ENCODE data around the gene TXNRD2. TPM values are rescaled to one million over a fixed set of nuclear protein-coding genes. Genes with fewer than 3 reads are reported as not detected.

TXNRD2 gene
- total and polyA plus RNA-seq, 2 experiments from 2014 or later: 11.2 to 12.4 TPM

DNA sequence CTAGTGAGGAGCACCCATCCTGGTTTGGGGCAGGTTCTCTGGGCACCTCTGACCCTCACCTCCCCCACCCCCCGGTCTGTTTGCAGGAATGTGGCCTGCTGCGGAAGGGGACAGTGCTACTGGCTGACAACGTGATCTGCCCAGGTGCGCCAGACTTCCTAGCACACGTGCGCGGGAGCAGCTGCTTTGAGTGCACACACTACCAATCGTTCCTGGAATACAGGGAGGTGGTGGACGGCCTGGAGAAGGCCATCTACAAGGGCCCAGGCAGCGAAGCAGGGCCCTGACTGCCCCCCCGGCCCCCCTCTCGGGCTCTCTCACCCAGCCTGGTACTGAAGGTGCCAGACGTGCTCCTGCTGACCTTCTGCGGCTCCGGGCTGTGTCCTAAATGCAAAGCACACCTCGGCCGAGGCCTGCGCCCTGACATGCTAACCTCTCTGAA is 26.9 kb upstream of the TXNRD2 start:
- H3K79me2 ChIP-seq (replicated peaks; ENCODE audit: insufficient read depth): no peaks in the 10 kb centered on the region
- no peak for DNase-seq (ENCODE audit: low spot score)
- no peak overlapping the region for H3K4me3 ChIP-seq
- Mint-ChIP-seq H3K36me3 (ENCODE audit: low read depth) (peaks cover 17% of the 10 kb centered on the region; the same call in 2 of the 3 replicates), H3K27ac (no peak overlapping the region), H3K27me3 (ENCODE audit: insufficient read depth, low read depth, poor library complexity) (peaks cover 5% of the 10 kb centered on the region), H3K4me1 (peaks cover 10% of the 10 kb centered on the region), H3K4me3 (no peak overlapping the region), H3K9me3 (no peaks in the 10 kb centered on the region)
- H2AFZ ChIP-seq: no peak overlapping the region
- H3K4me2 ChIP-seq: no peak overlapping the region
- H3K4me1 ChIP-seq (ENCODE audit: insufficient read depth): no peaks in the 10 kb centered on the region
- no peaks in the 10 kb centered on the region for H3K9me2 ChIP-seq (ENCODE audit: insufficient read depth)
- TF ChIP-seq JUNB (IDR thresholded peaks at IDR 0.05; ENCODE audit: unreplicated experiment) (no peak), STAT1 (IDR thresholded peaks at IDR 0.05; ENCODE audit: unreplicated experiment) (no peak), NANOG (IDR thresholded peaks at IDR 0.05; ENCODE audit: borderline replicate concordance) (no peak), CREB1 (CRISPR knock-in tag; IDR thresholded peaks at IDR 0.05; ENCODE audit: low read depth) (no peak), ZNF331 (CRISPR knock-in tag; IDR thresholded peaks at IDR 0.05; ENCODE audit: low read depth) (no peak), POLR2AphosphoS5 (IDR thresholded peaks at IDR 0.05; ENCODE audit: low read depth) (no peak), EZH2phosphoT487 (IDR thresholded peaks at IDR 0.05; ENCODE audit: unreplicated experiment) (no peak), ZNF114 (CRISPR knock-in tag; IDR thresholded peaks at IDR 0.05) (no peak), EZH2 (IDR thresholded peaks at IDR 0.05; ENCODE audit: low read depth, unreplicated experiment) (no peak)
- TF ChIP-seq, protein P1, sequence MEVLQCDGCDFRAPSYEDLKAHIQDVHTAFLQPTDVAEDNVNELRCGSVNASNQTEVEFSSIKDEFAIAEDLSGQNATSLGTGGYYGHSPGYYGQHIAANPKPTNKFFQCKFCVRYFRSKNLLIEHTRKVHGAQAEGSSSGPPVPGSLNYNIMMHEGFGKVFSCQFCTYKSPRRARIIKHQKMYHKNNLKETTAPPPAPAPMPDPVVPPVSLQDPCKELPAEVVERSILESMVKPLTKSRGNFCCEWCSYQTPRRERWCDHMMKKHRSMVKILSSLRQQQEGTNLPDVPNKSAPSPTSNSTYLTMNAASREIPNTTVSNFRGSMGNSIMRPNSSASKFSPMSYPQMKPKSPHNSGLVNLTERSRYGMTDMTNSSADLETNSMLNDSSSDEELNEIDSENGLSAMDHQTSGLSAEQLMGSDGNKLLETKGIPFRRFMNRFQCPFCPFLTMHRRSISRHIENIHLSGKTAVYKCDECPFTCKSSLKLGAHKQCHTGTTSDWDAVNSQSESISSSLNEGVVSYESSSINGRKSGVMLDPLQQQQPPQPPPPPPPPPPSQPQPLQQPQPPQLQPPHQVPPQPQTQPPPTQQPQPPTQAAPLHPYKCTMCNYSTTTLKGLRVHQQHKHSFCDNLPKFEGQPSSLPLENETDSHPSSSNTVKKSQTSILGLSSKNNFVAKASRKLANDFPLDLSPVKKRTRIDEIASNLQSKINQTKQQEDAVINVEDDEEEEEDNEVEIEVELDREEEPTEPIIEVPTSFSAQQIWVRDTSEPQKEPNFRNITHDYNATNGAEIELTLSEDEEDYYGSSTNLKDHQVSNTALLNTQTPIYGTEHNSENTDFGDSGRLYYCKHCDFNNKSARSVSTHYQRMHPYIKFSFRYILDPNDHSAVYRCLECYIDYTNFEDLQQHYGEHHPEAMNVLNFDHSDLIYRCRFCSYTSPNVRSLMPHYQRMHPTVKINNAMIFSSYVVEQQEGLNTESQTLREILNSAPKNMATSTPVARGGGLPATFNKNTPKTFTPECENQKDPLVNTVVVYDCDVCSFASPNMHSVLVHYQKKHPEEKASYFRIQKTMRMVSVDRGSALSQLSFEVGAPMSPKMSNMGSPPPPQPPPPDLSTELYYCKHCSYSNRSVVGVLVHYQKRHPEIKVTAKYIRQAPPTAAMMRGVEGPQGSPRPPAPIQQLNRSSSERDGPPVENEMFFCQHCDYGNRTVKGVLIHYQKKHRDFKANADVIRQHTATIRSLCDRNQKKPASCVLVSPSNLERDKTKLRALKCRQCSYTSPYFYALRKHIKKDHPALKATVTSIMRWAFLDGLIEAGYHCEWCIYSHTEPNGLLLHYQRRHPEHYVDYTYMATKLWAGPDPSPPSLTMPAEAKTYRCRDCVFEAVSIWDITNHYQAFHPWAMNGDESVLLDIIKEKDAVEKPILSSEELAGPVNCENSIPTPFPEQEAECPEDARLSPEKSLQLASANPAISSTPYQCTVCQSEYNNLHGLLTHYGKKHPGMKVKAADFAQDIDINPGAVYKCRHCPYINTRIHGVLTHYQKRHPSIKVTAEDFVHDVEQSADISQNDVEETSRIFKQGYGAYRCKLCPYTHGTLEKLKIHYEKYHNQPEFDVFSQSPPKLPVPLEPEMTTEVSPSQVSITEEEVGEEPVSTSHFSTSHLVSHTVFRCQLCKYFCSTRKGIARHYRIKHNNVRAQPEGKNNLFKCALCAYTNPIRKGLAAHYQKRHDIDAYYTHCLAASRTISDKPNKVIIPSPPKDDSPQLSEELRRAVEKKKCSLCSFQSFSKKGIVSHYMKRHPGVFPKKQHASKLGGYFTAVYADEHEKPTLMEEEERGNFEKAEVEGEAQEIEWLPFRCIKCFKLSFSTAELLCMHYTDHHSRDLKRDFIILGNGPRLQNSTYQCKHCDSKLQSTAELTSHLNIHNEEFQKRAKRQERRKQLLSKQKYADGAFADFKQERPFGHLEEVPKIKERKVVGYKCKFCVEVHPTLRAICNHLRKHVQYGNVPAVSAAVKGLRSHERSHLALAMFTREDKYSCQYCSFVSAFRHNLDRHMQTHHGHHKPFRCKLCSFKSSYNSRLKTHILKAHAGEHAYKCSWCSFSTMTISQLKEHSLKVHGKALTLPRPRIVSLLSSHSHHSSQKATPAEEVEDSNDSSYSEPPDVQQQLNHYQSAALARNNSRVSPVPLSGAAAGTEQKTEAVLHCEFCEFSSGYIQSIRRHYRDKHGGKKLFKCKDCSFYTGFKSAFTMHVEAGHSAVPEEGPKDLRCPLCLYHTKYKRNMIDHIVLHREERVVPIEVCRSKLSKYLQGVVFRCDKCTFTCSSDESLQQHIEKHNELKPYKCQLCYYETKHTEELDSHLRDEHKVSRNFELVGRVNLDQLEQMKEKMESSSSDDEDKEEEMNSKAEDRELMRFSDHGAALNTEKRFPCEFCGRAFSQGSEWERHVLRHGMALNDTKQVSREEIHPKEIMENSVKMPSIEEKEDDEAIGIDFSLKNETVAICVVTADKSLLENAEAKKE (CRISPR knock-in tag; IDR thresholded peaks at IDR 0.05): no peak
- TF ChIP-seq, protein P2, sequence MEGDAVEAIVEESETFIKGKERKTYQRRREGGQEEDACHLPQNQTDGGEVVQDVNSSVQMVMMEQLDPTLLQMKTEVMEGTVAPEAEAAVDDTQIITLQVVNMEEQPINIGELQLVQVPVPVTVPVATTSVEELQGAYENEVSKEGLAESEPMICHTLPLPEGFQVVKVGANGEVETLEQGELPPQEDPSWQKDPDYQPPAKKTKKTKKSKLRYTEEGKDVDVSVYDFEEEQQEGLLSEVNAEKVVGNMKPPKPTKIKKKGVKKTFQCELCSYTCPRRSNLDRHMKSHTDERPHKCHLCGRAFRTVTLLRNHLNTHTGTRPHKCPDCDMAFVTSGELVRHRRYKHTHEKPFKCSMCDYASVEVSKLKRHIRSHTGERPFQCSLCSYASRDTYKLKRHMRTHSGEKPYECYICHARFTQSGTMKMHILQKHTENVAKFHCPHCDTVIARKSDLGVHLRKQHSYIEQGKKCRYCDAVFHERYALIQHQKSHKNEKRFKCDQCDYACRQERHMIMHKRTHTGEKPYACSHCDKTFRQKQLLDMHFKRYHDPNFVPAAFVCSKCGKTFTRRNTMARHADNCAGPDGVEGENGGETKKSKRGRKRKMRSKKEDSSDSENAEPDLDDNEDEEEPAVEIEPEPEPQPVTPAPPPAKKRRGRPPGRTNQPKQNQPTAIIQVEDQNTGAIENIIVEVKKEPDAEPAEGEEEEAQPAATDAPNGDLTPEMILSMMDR (conservative IDR thresholded peaks at IDR 0.05; ENCODE audit: low read depth in 2 of 2): no peak
- TF ChIP-seq, protein P3, sequence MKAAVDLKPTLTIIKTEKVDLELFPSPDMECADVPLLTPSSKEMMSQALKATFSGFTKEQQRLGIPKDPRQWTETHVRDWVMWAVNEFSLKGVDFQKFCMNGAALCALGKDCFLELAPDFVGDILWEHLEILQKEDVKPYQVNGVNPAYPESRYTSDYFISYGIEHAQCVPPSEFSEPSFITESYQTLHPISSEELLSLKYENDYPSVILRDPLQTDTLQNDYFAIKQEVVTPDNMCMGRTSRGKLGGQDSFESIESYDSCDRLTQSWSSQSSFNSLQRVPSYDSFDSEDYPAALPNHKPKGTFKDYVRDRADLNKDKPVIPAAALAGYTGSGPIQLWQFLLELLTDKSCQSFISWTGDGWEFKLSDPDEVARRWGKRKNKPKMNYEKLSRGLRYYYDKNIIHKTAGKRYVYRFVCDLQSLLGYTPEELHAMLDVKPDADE (IDR thresholded peaks at IDR 0.05): no peak
- TF ChIP-seq, protein P4, sequence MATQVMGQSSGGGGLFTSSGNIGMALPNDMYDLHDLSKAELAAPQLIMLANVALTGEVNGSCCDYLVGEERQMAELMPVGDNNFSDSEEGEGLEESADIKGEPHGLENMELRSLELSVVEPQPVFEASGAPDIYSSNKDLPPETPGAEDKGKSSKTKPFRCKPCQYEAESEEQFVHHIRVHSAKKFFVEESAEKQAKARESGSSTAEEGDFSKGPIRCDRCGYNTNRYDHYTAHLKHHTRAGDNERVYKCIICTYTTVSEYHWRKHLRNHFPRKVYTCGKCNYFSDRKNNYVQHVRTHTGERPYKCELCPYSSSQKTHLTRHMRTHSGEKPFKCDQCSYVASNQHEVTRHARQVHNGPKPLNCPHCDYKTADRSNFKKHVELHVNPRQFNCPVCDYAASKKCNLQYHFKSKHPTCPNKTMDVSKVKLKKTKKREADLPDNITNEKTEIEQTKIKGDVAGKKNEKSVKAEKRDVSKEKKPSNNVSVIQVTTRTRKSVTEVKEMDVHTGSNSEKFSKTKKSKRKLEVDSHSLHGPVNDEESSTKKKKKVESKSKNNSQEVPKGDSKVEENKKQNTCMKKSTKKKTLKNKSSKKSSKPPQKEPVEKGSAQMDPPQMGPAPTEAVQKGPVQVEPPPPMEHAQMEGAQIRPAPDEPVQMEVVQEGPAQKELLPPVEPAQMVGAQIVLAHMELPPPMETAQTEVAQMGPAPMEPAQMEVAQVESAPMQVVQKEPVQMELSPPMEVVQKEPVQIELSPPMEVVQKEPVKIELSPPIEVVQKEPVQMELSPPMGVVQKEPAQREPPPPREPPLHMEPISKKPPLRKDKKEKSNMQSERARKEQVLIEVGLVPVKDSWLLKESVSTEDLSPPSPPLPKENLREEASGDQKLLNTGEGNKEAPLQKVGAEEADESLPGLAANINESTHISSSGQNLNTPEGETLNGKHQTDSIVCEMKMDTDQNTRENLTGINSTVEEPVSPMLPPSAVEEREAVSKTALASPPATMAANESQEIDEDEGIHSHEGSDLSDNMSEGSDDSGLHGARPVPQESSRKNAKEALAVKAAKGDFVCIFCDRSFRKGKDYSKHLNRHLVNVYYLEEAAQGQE (IDR thresholded peaks at IDR 0.05; ENCODE audit: unreplicated experiment): no peak
- no peaks in the 10 kb centered on the region for H3K36me3 ChIP-seq (ENCODE audit: insufficient read depth)
- no peak for ATAC-seq
- H3F3A ChIP-seq (replicated peaks; ENCODE audit: low read depth): 0 out of 2 replicates have a peak, but pooled peaks cover 4% of the 10 kb centered on the region
- no peaks in the 10 kb centered on the region; the same call in 1 of the 2 replicates for H4K20me1 ChIP-seq (replicated peaks; ENCODE audit: insufficient read depth)
- no peaks in the 10 kb centered on the region for H3K27me3 ChIP-seq (ENCODE audit: insufficient read depth)
- no peak overlapping the region for H3K27ac ChIP-seq (ENCODE audit: low read depth)
